AG09309 (cell line): ENCODE results near the gene PHKG2.

Experiments
- DNase-seq: peaks from one replicate; pipeline ENCODE4 v3.0.0-alpha.2; 2010; ENCODE audit warnings: low read depth
- H3K4me3 ChIP-seq: 2 replicates; pipeline ENCODE4 v1.5.1; 2011; ENCODE audit warnings: mild to moderate bottlenecking, low read depth, low read length, moderate library complexity; ENCODE audit not compliant: control insufficient read depth
- TF ChIP-seq, protein P1 (sequence below): IDR thresholded peaks from 2 replicates; pipeline ENCODE4 v1.5.1; 2011; ENCODE audit warnings: mild to moderate bottlenecking, low read depth, low read length, inconsistent platforms; ENCODE audit not compliant: insufficient read depth, control insufficient read depth; ENCODE audit errors: missing control alignments

Gene PHKG2

DNA sequence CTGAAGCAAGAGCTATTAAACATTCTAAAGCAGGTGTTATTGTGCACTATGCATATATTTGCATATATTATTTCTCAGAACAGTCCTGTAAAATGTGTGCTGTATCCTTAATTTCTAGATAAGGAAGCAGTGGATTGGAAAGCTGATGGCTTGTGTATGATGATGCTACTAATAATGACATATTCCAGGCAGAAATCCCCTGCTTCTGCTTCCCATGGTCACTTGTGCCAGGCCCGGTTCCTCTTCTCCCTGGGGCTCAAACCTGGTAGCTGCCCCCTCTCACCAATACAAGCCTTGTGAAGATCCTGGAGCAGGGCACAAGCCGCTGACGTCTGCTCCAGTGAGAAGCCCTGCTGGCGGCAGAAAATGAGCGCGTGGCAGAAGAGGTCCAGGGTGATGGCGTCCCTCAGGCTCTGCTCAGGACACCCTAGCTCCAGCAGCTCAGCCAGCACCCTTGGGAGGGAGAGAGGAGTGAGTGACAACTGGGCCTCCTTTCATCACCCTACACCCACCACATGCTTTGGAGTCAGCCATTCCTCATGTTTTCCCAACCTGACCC is 11.9 kb downstream of the PHKG2 start:
- no peak overlapping the region for H3K4me3 ChIP-seq
- TF ChIP-seq, protein P1, sequence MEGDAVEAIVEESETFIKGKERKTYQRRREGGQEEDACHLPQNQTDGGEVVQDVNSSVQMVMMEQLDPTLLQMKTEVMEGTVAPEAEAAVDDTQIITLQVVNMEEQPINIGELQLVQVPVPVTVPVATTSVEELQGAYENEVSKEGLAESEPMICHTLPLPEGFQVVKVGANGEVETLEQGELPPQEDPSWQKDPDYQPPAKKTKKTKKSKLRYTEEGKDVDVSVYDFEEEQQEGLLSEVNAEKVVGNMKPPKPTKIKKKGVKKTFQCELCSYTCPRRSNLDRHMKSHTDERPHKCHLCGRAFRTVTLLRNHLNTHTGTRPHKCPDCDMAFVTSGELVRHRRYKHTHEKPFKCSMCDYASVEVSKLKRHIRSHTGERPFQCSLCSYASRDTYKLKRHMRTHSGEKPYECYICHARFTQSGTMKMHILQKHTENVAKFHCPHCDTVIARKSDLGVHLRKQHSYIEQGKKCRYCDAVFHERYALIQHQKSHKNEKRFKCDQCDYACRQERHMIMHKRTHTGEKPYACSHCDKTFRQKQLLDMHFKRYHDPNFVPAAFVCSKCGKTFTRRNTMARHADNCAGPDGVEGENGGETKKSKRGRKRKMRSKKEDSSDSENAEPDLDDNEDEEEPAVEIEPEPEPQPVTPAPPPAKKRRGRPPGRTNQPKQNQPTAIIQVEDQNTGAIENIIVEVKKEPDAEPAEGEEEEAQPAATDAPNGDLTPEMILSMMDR, result no peak
- DNase-seq, result no peak

DNA sequence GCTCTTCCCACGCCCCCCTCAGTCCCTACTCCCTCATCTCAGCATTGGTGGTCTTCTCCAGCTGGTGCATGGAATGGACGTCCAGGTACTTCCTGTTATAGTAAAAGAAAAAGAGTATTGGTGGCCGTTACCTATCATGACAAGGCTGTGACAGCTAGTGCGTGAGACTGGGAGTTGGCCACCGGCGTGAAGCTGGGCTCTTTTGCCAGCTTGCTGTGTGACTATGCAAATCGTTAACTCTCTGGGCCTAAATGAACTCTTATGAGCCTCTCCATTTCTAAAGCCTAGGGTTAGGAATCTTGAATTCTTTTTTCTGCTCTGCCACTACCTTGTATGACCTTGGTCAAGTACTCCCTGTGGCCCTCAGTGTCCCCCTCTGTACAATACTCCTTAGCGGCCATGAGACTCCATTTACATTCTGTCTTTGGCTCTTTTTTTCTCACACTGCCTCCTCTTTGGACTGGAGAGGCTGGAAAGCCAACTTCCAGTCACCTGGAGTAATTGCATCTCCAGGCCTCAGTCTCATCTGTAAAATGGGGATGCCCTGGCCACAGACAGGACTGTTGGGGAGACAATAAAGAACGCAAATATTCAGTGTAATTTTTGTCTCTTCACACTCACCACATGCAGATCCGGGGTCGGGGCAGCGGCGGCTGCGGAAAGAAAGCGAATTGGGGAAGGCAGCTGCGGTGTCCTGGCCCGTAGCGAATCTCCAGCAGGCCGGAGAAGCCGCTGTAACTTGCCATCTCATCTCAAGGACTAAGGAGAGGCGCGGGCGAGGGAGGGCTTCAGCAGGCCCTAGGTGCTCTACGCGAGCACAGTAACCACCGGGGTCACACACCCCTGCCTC is 12.6 kb downstream of the PHKG2 start:
- DNase-seq, result no peak
- peak overlapping the region; percentile 94 for H3K4me3 ChIP-seq
- TF ChIP-seq, protein P1, result no peak

DNA sequence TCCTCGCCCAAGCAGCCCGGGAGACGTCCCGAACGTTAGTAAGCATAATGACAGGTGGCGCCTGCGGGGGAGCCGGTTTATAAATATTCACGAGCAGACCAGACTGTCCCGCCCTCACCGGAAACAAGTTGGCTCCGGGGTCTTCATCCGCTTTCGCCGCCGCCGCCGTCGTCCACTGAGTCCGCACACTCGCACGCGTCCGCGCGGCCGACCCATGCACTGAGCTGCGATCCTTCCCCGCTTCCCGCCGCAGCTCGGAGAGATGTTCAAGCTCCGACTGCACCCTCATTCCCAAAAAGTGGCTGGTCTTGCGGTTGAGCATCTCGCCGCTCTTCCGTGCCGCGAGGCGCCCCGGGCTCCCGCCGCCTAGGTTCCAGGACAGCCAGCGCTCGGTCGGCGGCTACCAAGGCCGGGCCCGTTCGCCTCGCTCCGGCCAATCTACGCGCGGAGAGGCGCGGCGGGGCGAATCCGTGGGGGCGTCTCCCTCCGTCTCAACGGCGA is 13.3 kb downstream of the PHKG2 start:
- TF ChIP-seq, protein P1, result no peak
- DNase-seq, result no peak

DNA sequence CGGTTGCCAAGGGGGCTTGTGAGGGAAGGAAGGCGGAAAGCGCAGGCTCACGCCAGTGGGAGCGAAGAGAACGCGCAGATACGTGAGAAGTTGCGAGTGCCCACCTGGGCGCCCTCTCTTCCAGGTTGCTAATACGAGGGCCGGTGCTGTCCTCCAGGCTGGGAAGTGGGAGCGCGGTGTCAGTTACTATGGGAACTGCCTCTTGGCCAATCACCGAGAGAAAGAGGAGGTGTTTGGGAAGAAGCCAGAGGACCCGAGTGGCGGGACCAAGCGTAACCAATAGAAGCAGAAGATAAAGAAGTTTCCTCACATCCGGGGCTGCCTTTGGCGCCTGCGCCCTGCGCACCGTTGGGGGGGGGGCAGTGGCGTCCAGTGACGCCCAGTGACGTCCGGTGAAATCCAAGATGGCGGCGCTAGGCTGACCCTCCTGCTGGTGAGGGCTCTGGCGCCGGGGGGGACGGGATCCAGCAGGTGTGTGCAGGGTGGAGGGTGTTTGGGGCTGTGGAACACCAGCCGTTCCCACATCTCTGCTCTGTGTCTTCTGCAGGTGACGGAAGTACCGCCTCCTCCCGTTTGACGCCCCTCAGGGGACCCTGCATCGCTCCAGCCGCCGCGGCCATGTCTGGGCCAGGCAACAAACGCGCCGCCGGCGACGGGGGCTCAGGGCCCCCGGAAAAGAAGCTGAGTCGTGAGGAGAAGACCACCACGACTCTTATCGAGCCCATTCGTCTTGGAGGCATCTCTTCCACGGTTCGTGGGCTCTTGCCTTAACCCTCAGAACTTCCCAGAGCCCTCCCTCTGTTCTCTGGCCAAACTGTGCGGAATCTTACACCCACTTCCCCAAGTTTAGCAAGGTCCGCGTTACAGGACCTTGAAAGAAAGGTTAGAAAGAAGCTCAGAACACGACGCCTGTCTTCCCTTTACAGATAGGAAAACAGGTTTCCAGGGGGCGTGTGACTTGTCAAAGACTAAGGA is 14.0 kb downstream of the PHKG2 start, which contains the start of the genes CFAP119 and RNF40:
Gene CFAP119, minus strand, starts transcription at position 135 of the 975 bp plus-strand sequence. CDS start 314 bp downstream, outside the sequence.
Gene RNF40, plus strand, starts transcription at position 395 of the 975 bp plus-strand sequence. Its CDS starts 224 bp downstream, at position 619.
- H3K4me3 ChIP-seq, result peak within 1 kb of the TSS; percentile 94
- peak; percentile 88 for DNase-seq
- TF ChIP-seq, protein P1, result no peak

More for the DNA sequence above, 13.3 kb downstream of the PHKG2 start:
- H3K4me3 ChIP-seq, result peak overlapping the region; percentile 94

DNA sequence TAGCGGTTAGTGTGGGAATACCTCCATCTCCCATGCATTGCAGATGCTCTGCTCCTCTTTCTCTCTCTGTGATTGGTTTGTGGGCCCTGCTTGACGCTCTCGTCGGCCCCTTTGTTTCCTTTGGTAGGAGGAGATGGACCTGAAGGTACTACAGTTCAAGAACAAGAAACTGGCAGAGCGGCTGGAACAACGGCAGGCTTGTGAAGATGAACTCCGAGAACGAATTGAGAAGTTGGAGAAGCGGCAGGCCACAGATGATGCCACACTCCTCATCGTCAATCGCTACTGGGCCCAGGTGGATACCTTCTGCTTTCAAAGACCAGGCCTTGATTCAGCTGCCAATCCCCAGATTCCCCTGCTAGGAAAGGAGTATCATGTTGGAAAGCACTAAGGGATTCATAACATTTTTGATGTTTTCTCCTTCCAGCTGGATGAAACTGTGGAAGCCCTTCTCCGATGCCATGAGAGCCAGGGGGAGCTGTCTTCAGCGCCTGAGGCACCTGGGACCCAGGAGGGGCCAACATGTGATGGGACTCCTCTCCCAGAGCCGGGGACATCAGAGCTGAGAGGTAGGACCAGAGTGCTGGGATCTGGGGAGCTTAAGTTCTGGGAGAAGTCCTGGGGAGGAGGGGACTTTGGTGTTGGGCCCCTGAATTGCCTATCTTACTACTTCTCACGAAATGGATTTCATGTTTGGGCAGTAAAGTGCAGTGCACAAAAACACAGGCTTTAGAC is 14.9 kb downstream of the PHKG2 start:
- H3K4me3 ChIP-seq, result peak overlapping the region; percentile 94
- no peak for DNase-seq
- TF ChIP-seq, protein P1, result no peak

DNA sequence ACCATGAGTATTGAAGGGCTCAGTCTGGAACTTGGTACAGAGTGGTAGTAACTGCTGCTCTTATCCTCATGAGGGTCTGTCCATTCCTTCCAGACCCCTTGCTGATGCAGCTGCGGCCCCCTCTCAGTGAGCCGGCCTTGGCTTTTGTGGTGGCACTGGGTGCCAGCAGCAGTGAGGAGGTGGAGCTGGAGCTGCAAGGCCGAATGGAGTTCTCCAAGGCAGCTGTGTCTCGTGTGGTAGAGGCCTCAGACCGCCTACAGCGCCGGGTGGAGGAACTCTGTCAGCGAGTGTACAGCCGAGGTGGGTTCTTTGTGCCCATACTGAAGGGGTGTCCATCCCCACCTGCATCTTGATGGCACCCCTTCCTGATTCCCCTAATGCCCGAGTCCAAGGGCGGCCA is 15.9 kb downstream of the PHKG2 start:
- TF ChIP-seq, protein P1, result no peak
- DNase-seq, result no peak
- H3K4me3 ChIP-seq, result no peak overlapping the region
